Thyroid gland (tissue), 4 donors: Measurements from ENCODE around the gene CRYBA2. TPM values are rescaled to one million over a fixed set of nuclear protein-coding genes. Genes with fewer than 3 reads are reported as not detected.

ENCODE experiments used
- DNase-seq, 2 donors: peaks; one replicate each; pipeline ENCODE4 v3.0.0-alpha.2; 2019
- H3K27ac ChIP-seq, 3 donors: fragments of 200-600 bp; sonication (generic); 1 replicate in 2 of 3; 2 replicates in 1 of 3; pipeline ENCODE4 v1.5.1; 2016 to 2019; ENCODE audit warnings: mild to moderate bottlenecking in 1 of 3, moderate library complexity in 1 of 3
- H3K27me3 ChIP-seq: fragments of 200-600 bp; sonication (generic); one replicate; pipeline ENCODE4 v1.5.1; 2019
- H3K36me3 ChIP-seq, 2 donors: fragments of 200-600 bp; sonication (generic); one replicate each; pipeline ENCODE4 v1.5.1; 2016 to 2019
- H3K4me1 ChIP-seq, 2 donors: fragments of 200-600 bp; sonication (generic); one replicate each; pipeline ENCODE4 v1.5.1; 2017 to 2019
- H3K4me3 ChIP-seq, 3 donors: fragments of 200-600 bp; sonication (generic); replicated peaks in 1 of 3; 1 replicate in 2 of 3; 2 replicates in 1 of 3; pipeline ENCODE4 v1.5.1; 2016; ENCODE audit warnings: mild to moderate bottlenecking in 1 of 3
- H3K9me3 ChIP-seq: fragments of 200-600 bp; sonication (generic); one replicate; pipeline ENCODE4 v1.5.1; 2017
- CTCF ChIP-seq, 6 experiments: fragments of 200-600 bp in 3 of 6; fragments of 450-650 bp in 3 of 6; sonication (generic) in 3 of 6; IDR thresholded peaks; one replicate each; pipeline ENCODE4 v1.5.1; 2016 to 2019; ENCODE audit warnings: antibody characterized with exemption in 6 of 6, mild to moderate bottlenecking in 2 of 6, inconsistent platforms in 1 of 6, moderate library complexity in 1 of 6
- POLR2A ChIP-seq, 2 donors: fragments of 450-650 bp; IDR thresholded peaks; one replicate each; pipeline ENCODE4 v1.6.1; 2017; ENCODE audit warnings: antibody characterized with exemption in 2 of 2, mild to moderate bottlenecking in 2 of 2, moderate library complexity in 1 of 2
- WGBS, 2 donors: methylation state at CpG; one replicate each; pipeline ENCODE4 v1.1.5; 2017; 5-methylcytosine and 5-hydroxymethylcytosine counted together
- intact Hi-C: fragments of 100-400 bp; cut with DNase I; formaldehyde crosslinking; loops from one replicate; pipeline ENCODE4 v1.15.1; 2023
- total RNA-seq, 4 donors: library from RNA; depleted of rRNA; stranded (reverse); fragments of >200 nt; gene quantifications; one replicate each; pipeline ENCODE4 v1.2.3, GENCODE V29; 2016

The CRYBA2 gene
- total RNA-seq, 4 donors from 2014 or later = not detected

DNA sequence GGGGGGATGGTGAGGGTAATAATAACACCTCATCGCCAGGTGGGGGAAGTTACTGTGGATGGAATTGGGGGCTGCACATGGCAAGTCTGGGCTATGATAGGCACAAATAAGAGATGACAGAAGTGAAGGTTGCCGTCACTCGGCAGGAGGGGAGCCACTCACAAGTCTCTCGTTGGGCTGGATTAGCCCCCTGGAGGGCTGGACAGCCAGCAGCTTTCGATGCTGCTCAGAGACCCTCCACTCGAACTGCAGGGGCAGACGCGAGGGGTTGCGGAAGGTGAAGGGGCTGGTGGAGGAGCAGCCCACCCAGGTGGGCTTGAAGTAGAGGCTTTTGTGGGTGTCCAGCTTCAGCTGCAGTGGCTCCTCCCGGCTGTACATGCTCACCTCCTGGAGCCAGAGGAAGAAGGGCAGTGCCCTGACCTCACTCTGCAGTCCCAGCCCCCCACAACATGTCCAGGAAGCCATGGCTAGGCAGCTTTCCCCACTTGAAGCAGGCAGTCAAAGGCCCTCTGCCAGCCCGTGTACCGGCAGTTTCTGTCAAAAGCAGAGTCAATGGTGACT is 29.9 kb upstream of the CRYBA2 start:
- WGBS, 2 donors = 74 to 77% methylated on average over 5 to 12 of the region's 12 CpGs
- Histone ChIP-seq H3K9me3 (no peaks in the 10 kb centered on the region), H3K36me3 (no peaks in the 10 kb centered on the region), H3K27ac (no peak overlapping the region), H3K27me3 (no peaks in the 10 kb centered on the region), H3K4me3 (no peak overlapping the region), H3K4me1 (no peaks in the 10 kb centered on the region)
- DNase-seq = no peak
- TF ChIP-seq POLR2A (IDR thresholded peaks at IDR 0.05) (no peak), CTCF (IDR thresholded peaks at IDR 0.05) (no peak)
- intact Hi-C loops = no loop called here

GRCh38 chr2:219022616-219023015 is 29.4 kb upstream of the CRYBA2 start:
- H3K4me1 ChIP-seq = no peaks in the 10 kb centered on the region
- intact Hi-C loops = no loop called here
- H3K27ac ChIP-seq = no peak overlapping the region
- 94 to 96% methylated on average over 5 of the region's 5 CpGs for WGBS, 2 donors
- H3K4me3 ChIP-seq = no peak overlapping the region
- no peaks in the 10 kb centered on the region for H3K27me3 ChIP-seq
- H3K36me3 ChIP-seq = no peaks in the 10 kb centered on the region
- no peak for TF ChIP-seq POLR2A (IDR thresholded peaks at IDR 0.05)
- TF ChIP-seq CTCF (IDR thresholded peaks at IDR 0.05) = no peak
- DNase-seq = no peak
- no peaks in the 10 kb centered on the region for H3K9me3 ChIP-seq

- H3K9me3 ChIP-seq = no peaks in the 10 kb centered on the region
- no peak overlapping the region for H3K27ac ChIP-seq
- no peaks in the 10 kb centered on the region for H3K4me1 ChIP-seq
- no peaks in the 10 kb centered on the region for H3K27me3 ChIP-seq
- no peak overlapping the region for H3K4me3 ChIP-seq
- DNase-seq = no peak
- H3K36me3 ChIP-seq = no peaks in the 10 kb centered on the region
- intact Hi-C loops = no loop called here
- TF ChIP-seq POLR2A (IDR thresholded peaks at IDR 0.05) = no peak
- TF ChIP-seq CTCF (IDR thresholded peaks at IDR 0.05) = no peak
- whole genome bisulfite sequencing, 2 donors = 83 to 93% methylated on average over 12 of the region's 12 CpGs
Observed at GRCh38 chr2:219022041-219022440, 28.8 kb upstream of the CRYBA2 start.

DNA sequence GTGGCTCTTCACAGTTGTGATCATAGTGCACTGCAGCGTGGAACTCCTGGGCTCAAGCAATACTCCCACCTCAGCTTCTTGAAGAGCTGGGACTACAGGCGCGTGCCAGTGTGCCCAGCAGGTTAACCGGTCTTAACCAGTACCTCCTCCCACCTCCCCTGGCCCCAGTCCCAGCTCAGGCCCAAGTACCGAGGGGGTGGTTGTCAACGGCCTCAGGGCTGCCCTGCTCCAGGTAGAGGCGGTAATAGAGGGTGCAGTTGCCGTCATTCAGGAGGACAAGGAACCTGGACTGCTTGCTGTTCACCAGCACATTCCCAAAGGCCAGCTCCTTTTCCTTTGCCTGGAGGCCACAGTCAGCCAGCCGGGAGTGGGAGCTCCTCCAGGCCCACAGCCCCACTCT is 28.4 kb upstream of the CRYBA2 start:
- Histone ChIP-seq H3K27me3 (no peaks in the 10 kb centered on the region), H3K27ac (no peak overlapping the region), H3K4me3 (no peak overlapping the region), H3K4me1 (no peaks in the 10 kb centered on the region), H3K9me3 (no peaks in the 10 kb centered on the region), H3K36me3 (no peaks in the 10 kb centered on the region)
- TF ChIP-seq POLR2A (IDR thresholded peaks at IDR 0.05) (no peak), CTCF (IDR thresholded peaks at IDR 0.05) (no peak)
- intact Hi-C loops = no loop called here
- peak; percentile 77 to 80 for DNase-seq
- WGBS, 2 donors = 30 to 48% methylated on average over 6 to 9 of the region's 9 CpGs

- H3K4me3 ChIP-seq = no peak overlapping the region
- TF ChIP-seq POLR2A (IDR thresholded peaks at IDR 0.05) (no peak), CTCF (IDR thresholded peaks at IDR 0.05) (no peak)
- H3K36me3 ChIP-seq = no peaks in the 10 kb centered on the region
- H3K4me1 ChIP-seq = no peaks in the 10 kb centered on the region
- peak; percentile 23 to 42 for DNase-seq
- H3K27me3 ChIP-seq = no peaks in the 10 kb centered on the region
- H3K27ac ChIP-seq = no peak overlapping the region
- WGBS, 2 donors = 64 to 66% methylated on average over 11 of the region's 11 CpGs
- H3K9me3 ChIP-seq = no peaks in the 10 kb centered on the region
- intact Hi-C loops = no loop called here
Observed at GRCh38 chr2:219020604-219021365, 27.6 kb upstream of the CRYBA2 start.
